ENCODE measurements around the gene LY86. TPM values are rescaled to one million over a fixed set of nuclear protein-coding genes. Genes with fewer than 3 reads are reported as not detected.
A peak's percentile ranks its signal among the peaks of the same experiment; 100 is the strongest.

The LY86 gene
- total and polyA plus RNA-seq, 10 of the 15 experiments (the other 5 are each of a cell fraction or from before 2014, with no cell fraction given) = 68.2 to 457 (median 128) TPM

- peak; percentile 78; the same call in 1 of the 2 replicates for TF ChIP-seq WRNIP1 (IDR thresholded peaks at IDR 0.05; ENCODE audit: borderline replicate concordance, low read depth, low read length)
- peak; percentile 27 to 50; a peak in 2 of 4 replicates for TF ChIP-seq IKZF2 (IDR thresholded peaks at IDR 0.05)
- TF ChIP-seq FOXM1 (IDR thresholded peaks at IDR 0.05; ENCODE audit: low read depth, low read length) = 0 out of 2 replicates have a peak, but pooled peaks have one; percentile 45
- peak; percentile 48; the same call in 1 of the 2 replicates for TF ChIP-seq IKZF1 (conservative IDR thresholded peaks at IDR 0.05)
- no peak for TF ChIP-seq IRF3 (IDR thresholded peaks at IDR 0.05)
- TF ChIP-seq IRF4 (IDR thresholded peaks at IDR 0.05; ENCODE audit: low read depth, low read length) = no peak
- TF ChIP-seq BRCA1 (IDR thresholded peaks at IDR 0.05; ENCODE audit: low read depth, low read length) = no peak
- TF ChIP-seq RUNX3 (IDR thresholded peaks at IDR 0.05; ENCODE audit: low read length) = 0 out of 2 replicates have a peak, but pooled peaks have one; percentile 15
Observed at GRCh38 chr6:6676910-6677441, 88.5 kb downstream of the LY86 start (continued).

- no peak overlapping the region for H3K27ac ChIP-seq (ENCODE audit: control insufficient read depth, insufficient read depth)
- H3K27me3 ChIP-seq (replicated peaks in 1 of 2; ENCODE audit: control insufficient read depth in 2 of 2, insufficient read depth in 2 of 2, low read length in 1 of 2) = no peaks in the 10 kb centered on the region
- H3K79me2 ChIP-seq (ENCODE audit: control insufficient read depth, insufficient read depth, low read length) = no peaks in the 10 kb centered on the region
- no TSS peak for BruUV-seq (replicated peaks)
- in situ Hi-C loops (cut with MboI) = loop anchor here (5.0 kb wide), 1 partner anchor 564 kb away; no protein-coding TSS in a partner anchor
- intact Hi-C loops (cut with micrococcal nuclease; ENCODE audit: unreplicated experiment) = loop anchor here (5.0 kb wide), 1 partner anchor 409 kb away; no protein-coding TSS in a partner anchor
- H3K4me1 ChIP-seq (ENCODE audit: control insufficient read depth, insufficient read depth, low read length) = peaks cover 8% of the 10 kb centered on the region
- CTCF ChIA-PET = interaction anchor here (1.4 to 6.9 kb wide), 13 partner anchors 13 to 599 kb away, joined by 5 to 82 read pairs (median 11); no protein-coding TSS in a partner anchor
- no peak for ATAC-seq
- H3K4me3 ChIP-seq = no peak overlapping the region
- FAIRE-seq = no peak
- 69% methylated on average over 12 of the region's 12 CpGs for WGBS (ENCODE audit: insufficient coverage, insufficient replicate concordance, low lambda C conversion rate, missing lambda C conversion rate)
- no peak overlapping the region for H3K4me2 ChIP-seq (ENCODE audit: control insufficient read depth, insufficient read depth)
- no peak for DNase-seq (ENCODE audit: low read depth, low spot score)
- H4K20me1 ChIP-seq (ENCODE audit: control insufficient read depth, insufficient read depth) = no peaks in the 10 kb centered on the region
- H3K36me3 ChIP-seq (ENCODE audit: control insufficient read depth in 2 of 2, insufficient read depth in 2 of 2, low read length in 1 of 2) = no peaks in the 10 kb centered on the region
- H3K9ac ChIP-seq (ENCODE audit: control insufficient read depth, insufficient read depth, low read length) = no peak overlapping the region
- SMC1A ChIA-PET (ENCODE audit: uncharacterized antibody, unreplicated experiment) = interaction anchor here (0.7 to 5.6 kb wide), 16 partner anchors 18 to 564 kb away, joined by 3 to 52 read pairs (median 9); no protein-coding TSS in a partner anchor
- RAD21 ChIA-PET (ENCODE audit: unreplicated experiment) = interaction anchor here (0.6 to 5.2 kb wide), 9 partner anchors 15 to 565 kb away, joined by 3 to 48 read pairs (median 6); no protein-coding TSS in a partner anchor
- POLR2A ChIA-PET = no interaction called here
- H3K9me3 ChIP-seq (replicated peaks; ENCODE audit: control insufficient read depth, insufficient read depth, low read length) = no peaks in the 10 kb centered on the region
- H2AFZ ChIP-seq (ENCODE audit: control insufficient read depth, low read depth, low read length) = no peak overlapping the region
- TF ChIP-seq ZNF592 (IDR thresholded peaks at IDR 0.05) (no peak), BCL11A (IDR thresholded peaks at IDR 0.05; ENCODE audit: low read depth, low read length) (no peak), MYC (IDR thresholded peaks at IDR 0.05; ENCODE audit: insufficient read depth, insufficient read length, insufficient replicate concordance, low read length, severe bottlenecking) (no peak), PML (IDR thresholded peaks at IDR 0.05; ENCODE audit: low read length) (no peak), HDAC2 (IDR thresholded peaks at IDR 0.05) (no peak), SREBF1 (IDR thresholded peaks at IDR 0.05; ENCODE audit: low read length) (no peak), CHD4 (IDR thresholded peaks at IDR 0.05) (no peak), CEBPB (IDR thresholded peaks at IDR 0.05; ENCODE audit: borderline replicate concordance in 1 of 2, low read depth in 2 of 2, low read length in 2 of 2) (no peak)
Observed at GRCh38 chr6:6678185-6678671, 89.7 kb downstream of the LY86 start.

Measured in GM12878 (cell line).